ENCODE results near the gene KDM4C.

The KDM4C gene

GRCh38 chr9:7001571-7001970 lies 243.8 kb downstream of the KDM4C start:
- H2AFZ ChIP-seq (ENCODE audit: low read depth, low read length) = no peak overlapping the region
- DNase-seq (no peak), ATAC-seq (ENCODE audit: insufficient read depth, low read depth) (no peak)
- no peak overlapping the region for H3K9ac ChIP-seq (ENCODE audit: low read depth, low read length)
- H3K4me1 ChIP-seq (ENCODE audit: insufficient read depth, low read length) = no peaks in the 10 kb centered on the region
- no peaks in the 10 kb centered on the region; the same call in 1 of the 2 replicates for H3K36me3 ChIP-seq (ENCODE audit: insufficient read depth, low read length)
- no peak overlapping the region for H3K27ac ChIP-seq (ENCODE audit: low read length)
- no peaks in the 10 kb centered on the region for H3K27me3 ChIP-seq (ENCODE audit: insufficient read depth, low read length, poor library complexity)
- no peak overlapping the region for H3K4me3 ChIP-seq (ENCODE audit: low read depth in 1 of 2, low read length in 2 of 2)
- H4K20me1 ChIP-seq (ENCODE audit: insufficient read depth, low read length) = no peaks in the 10 kb centered on the region
- no peaks in the 10 kb centered on the region for H3K79me2 ChIP-seq (ENCODE audit: insufficient read depth, low read length)
- no peak overlapping the region for H3K4me2 ChIP-seq (ENCODE audit: insufficient read depth, low read length)
- TF ChIP-seq EZH2 (IDR thresholded peaks at IDR 0.05; ENCODE audit: borderline replicate concordance, low read depth, low read length, severe bottlenecking) = no peak
- no peak for TF ChIP-seq CTCF (IDR thresholded peaks at IDR 0.05; ENCODE audit: borderline replicate concordance, extremely low read depth, low read length, poor library complexity, severe bottlenecking)
- no peaks in the 10 kb centered on the region for H3K9me3 ChIP-seq (ENCODE audit: insufficient read depth, low read length, severe bottlenecking)

GRCh38 chr9:7003861-7004260 lies 246.1 kb downstream of the KDM4C start:
- H3K27ac ChIP-seq (ENCODE audit: low read length) = no peak overlapping the region
- no peaks in the 10 kb centered on the region for H3K4me1 ChIP-seq (ENCODE audit: insufficient read depth, low read length)
- ATAC-seq (ENCODE audit: insufficient read depth, low read depth) = no peak
- H3K27me3 ChIP-seq (ENCODE audit: insufficient read depth, low read length, poor library complexity) = no peaks in the 10 kb centered on the region
- H3K9me3 ChIP-seq (ENCODE audit: insufficient read depth, low read length, severe bottlenecking) = peaks cover 6% of the 10 kb centered on the region
- H3K4me2 ChIP-seq (ENCODE audit: insufficient read depth, low read length) = no peak overlapping the region
- H2AFZ ChIP-seq (ENCODE audit: low read depth, low read length) = no peak overlapping the region
- TF ChIP-seq EZH2 (IDR thresholded peaks at IDR 0.05; ENCODE audit: borderline replicate concordance, low read depth, low read length, severe bottlenecking) = no peak
- H3K4me3 ChIP-seq (ENCODE audit: low read depth in 1 of 2, low read length in 2 of 2) = no peak overlapping the region
- peaks cover 11% of the 10 kb centered on the region for H3K36me3 ChIP-seq (ENCODE audit: insufficient read depth, low read length)
- H4K20me1 ChIP-seq (ENCODE audit: insufficient read depth, low read length) = no peaks in the 10 kb centered on the region
- H3K79me2 ChIP-seq (ENCODE audit: insufficient read depth, low read length) = no peaks in the 10 kb centered on the region
- no peak overlapping the region for H3K9ac ChIP-seq (ENCODE audit: low read depth, low read length)
- no peak for DNase-seq

- Histone ChIP-seq H3K4me1 (ENCODE audit: insufficient read depth, low read length) (peaks cover 11% of the 10 kb centered on the region), H4K20me1 (ENCODE audit: insufficient read depth, low read length) (no peaks in the 10 kb centered on the region), H3K79me2 (ENCODE audit: insufficient read depth, low read length) (no peaks in the 10 kb centered on the region), H2AFZ (ENCODE audit: low read depth, low read length) (no peak overlapping the region), H3K36me3 (ENCODE audit: insufficient read depth, low read length) (peaks cover 14% of the 10 kb centered on the region), H3K27me3 (ENCODE audit: insufficient read depth, low read length, poor library complexity) (no peaks in the 10 kb centered on the region), H3K4me2 (ENCODE audit: insufficient read depth, low read length) (no peak overlapping the region), H3K4me3 (ENCODE audit: low read depth in 1 of 2, low read length in 2 of 2) (no peak overlapping the region), H3K27ac (ENCODE audit: low read length) (no peak overlapping the region), H3K9ac (ENCODE audit: low read depth, low read length) (no peak overlapping the region), H3K9me3 (ENCODE audit: insufficient read depth, low read length, severe bottlenecking) (peaks cover 9% of the 10 kb centered on the region)
- no peak for TF ChIP-seq CTCF (IDR thresholded peaks at IDR 0.05; ENCODE audit: borderline replicate concordance, extremely low read depth, low read length, poor library complexity, severe bottlenecking)
- ATAC-seq (ENCODE audit: insufficient read depth, low read depth) = no peak
- no peak for DNase-seq
Measured at GRCh38 chr9:7006417-7006816, 248.6 kb downstream of the KDM4C start.

GRCh38 chr9:7008411-7008810 lies 250.6 kb downstream of the KDM4C start:
- ATAC-seq (ENCODE audit: insufficient read depth, low read depth) (no peak), DNase-seq (no peak)
- Histone ChIP-seq H3K4me2 (ENCODE audit: insufficient read depth, low read length) (no peak overlapping the region), H3K9ac (ENCODE audit: low read depth, low read length) (no peak overlapping the region), H3K4me1 (ENCODE audit: insufficient read depth, low read length) (peaks cover 22% of the 10 kb centered on the region), H2AFZ (ENCODE audit: low read depth, low read length) (no peak overlapping the region), H3K27me3 (ENCODE audit: insufficient read depth, low read length, poor library complexity) (no peaks in the 10 kb centered on the region), H3K36me3 (ENCODE audit: insufficient read depth, low read length) (peaks cover 17% of the 10 kb centered on the region), H3K9me3 (ENCODE audit: insufficient read depth, low read length, severe bottlenecking) (peaks cover 9% of the 10 kb centered on the region), H3K27ac (ENCODE audit: low read length) (no peak overlapping the region), H4K20me1 (ENCODE audit: insufficient read depth, low read length) (no peaks in the 10 kb centered on the region), H3K4me3 (ENCODE audit: low read depth in 1 of 2, low read length in 2 of 2) (no peak overlapping the region), H3K79me2 (ENCODE audit: insufficient read depth, low read length) (no peaks in the 10 kb centered on the region)
- no peak for TF ChIP-seq EZH2 (IDR thresholded peaks at IDR 0.05; ENCODE audit: borderline replicate concordance, low read depth, low read length, severe bottlenecking)
- TF ChIP-seq CTCF (IDR thresholded peaks at IDR 0.05; ENCODE audit: borderline replicate concordance, extremely low read depth, low read length, poor library complexity, severe bottlenecking) = no peak

Measured in DND-41 (cell line).